HS-5 (cell line): ENCODE measurements around the gene REPS1.
"Not testable (repeated sequence)": the region's sequence is repeated elsewhere in the genome, so short reads cannot be mapped to it uniquely, and the experiment has no call there.

Experiments used
- DNase-seq: peaks from one replicate; pipeline ENCODE4 v3.0.0-alpha.2; 2012; ENCODE audit warnings: low read depth

REPS1 gene

GRCh38 chr6:138971601-138972000 is 16.5 kb downstream of the REPS1 start:
- no peak for DNase-seq

- DNase-seq = peak; percentile 91
Measured at GRCh38 chr6:138970856-138971425, 17.1 kb downstream of the REPS1 start.

GRCh38 chr6:138970159-138970558 is 17.9 kb downstream of the REPS1 start:
- DNase-seq = no peak

GRCh38 chr6:138966870-138967269 is 21.2 kb downstream of the REPS1 start:
- DNase-seq = no peak

- DNase-seq = no peak
Measured at GRCh38 chr6:138965971-138966370, 22.1 kb downstream of the REPS1 start.

GRCh38 chr6:138965291-138965874 is 22.7 kb downstream of the REPS1 start:
- DNase-seq = no peak

GRCh38 chr6:138964012-138964411 is 24.0 kb downstream of the REPS1 start:
- DNase-seq = no peak

GRCh38 chr6:138963531-138963930 is 24.5 kb downstream of the REPS1 start:
- DNase-seq = no peak

- no peak for DNase-seq
Measured at GRCh38 chr6:138963119-138963518, 24.9 kb downstream of the REPS1 start.

GRCh38 chr6:138959521-138959920 is 28.5 kb downstream of the REPS1 start:
- DNase-seq = no peak

- DNase-seq = no peak
Measured at GRCh38 chr6:138958595-138958994, 29.5 kb downstream of the REPS1 start.

- DNase-seq = no peak
Measured at GRCh38 chr6:138957903-138958302, 30.1 kb downstream of the REPS1 start.

GRCh38 chr6:138957484-138957883 is 30.6 kb downstream of the REPS1 start:
- no peak for DNase-seq

GRCh38 chr6:138956244-138956924 is 31.7 kb downstream of the REPS1 start:
- DNase-seq = no peak

- DNase-seq = no peak
Measured at GRCh38 chr6:138955262-138955661, 32.8 kb downstream of the REPS1 start.

GRCh38 chr6:138953451-138953850 is 34.6 kb downstream of the REPS1 start:
- peak; percentile 39 for DNase-seq

GRCh38 chr6:138948546-138949179 is 39.4 kb downstream of the REPS1 start:
- DNase-seq = no peak

GRCh38 chr6:138948004-138948403 is 40.0 kb downstream of the REPS1 start:
- DNase-seq = no peak

GRCh38 chr6:138945354-138945753 is 42.7 kb downstream of the REPS1 start:
- no peak for DNase-seq

- no peak for DNase-seq
Measured at GRCh38 chr6:138944412-138944811, 43.6 kb downstream of the REPS1 start.

- no peak for DNase-seq
Measured at GRCh38 chr6:138943089-138943625, 44.9 kb downstream of the REPS1 start.

- not testable (repeated sequence) for DNase-seq
Measured at GRCh38 chr6:138936873-138937272, 51.2 kb downstream of the REPS1 start.

GRCh38 chr6:138931660-138932059 is 56.4 kb downstream of the REPS1 start:
- DNase-seq = no peak
